ENCODE measurements around the gene UBE2I. TPM values are rescaled to one million over a fixed set of nuclear protein-coding genes. Genes with fewer than 3 reads are reported as not detected.

UBE2I gene
- total RNA-seq, 1 experiment from 2014 or later: 69.5 TPM

DNA sequence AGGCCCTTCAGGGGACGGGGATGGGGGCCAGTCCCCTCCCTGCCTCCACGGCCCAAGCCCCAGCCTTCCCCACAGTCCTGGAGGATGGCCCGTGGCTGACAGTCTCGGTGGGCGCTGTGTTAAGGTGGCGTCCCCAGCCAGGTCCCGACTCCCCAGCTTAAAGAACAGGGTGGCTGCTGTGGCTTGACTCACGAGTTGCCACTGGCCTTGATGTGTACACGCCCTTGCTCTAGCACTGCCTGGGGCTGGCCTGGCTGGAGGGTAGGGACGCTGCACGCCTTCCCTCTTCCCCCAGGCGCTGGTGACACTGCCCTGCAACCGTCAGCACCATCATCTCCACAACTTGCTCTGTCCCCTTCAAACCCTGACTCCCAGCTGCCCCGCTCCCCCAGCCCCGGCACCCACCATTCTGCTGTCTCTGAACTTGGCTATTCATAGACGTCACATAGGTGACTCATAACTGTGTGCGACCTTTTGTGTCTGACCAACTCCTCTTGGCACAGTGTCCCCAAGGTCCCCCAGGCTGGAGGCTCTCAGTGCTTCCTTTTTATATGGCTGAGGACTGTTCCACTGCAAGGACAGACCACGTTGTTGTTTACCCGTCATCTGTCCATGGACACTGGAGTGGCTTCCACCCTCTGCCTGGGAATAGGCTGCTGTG lies 48.6 kb downstream of the UBE2I start:
- no peak for DNase-seq (ENCODE audit: low read depth)

DNA sequence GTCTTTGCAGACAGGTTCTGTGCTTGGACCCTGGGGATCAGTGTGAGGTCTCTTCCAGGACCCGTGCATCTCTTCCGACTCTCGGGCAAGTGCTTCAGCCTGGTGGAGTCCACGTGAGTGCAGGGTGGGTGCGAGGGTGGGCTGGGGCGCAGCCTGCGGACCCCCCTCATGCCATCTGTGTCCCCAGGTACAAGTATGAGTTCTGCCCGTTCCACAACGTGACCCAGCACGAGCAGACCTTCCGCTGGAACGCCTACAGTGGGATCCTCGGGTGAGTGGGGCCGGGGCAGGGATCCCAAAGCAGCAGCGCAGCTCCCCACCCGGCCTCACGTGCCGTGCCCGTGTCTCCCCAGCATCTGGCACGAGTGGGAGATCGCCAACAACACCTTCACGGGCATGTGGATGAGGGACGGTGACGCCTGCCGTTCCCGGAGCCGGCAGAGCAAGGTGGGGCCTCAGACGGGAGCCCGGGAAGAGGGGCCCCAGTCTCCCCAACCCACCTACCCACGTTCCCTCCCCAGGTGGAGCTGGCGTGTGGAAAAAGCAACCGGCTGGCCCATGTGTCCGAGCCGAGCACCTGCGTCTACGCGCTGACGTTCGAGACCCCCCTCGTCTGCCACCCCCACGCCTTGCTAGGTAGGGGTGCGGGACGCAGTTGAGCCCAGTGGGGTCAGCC lies 52.4 kb downstream of the UBE2I start:
- DNase-seq (ENCODE audit: low read depth): no peak

DNA sequence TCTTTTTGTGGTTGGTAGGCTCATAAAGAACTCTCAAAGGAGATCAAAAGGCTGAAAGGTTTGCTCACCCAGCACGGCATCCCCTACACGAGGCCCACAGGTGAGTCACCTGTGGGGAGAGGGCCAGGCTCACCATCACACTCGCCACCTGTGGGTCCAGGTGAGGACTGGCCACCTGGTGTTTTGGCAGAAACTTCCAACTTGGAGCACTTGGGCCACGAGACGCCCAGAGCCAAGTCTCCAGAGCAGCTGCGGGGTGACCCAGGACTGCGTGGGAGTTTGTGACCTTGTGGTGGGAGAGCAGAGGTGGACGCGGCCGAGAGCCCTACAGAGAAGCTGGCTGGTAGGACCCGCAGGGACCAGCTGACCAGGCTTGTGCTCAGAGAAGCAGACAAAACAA lies 53.4 kb downstream of the UBE2I start:
- no peak for DNase-seq (ENCODE audit: low read depth)

DNA sequence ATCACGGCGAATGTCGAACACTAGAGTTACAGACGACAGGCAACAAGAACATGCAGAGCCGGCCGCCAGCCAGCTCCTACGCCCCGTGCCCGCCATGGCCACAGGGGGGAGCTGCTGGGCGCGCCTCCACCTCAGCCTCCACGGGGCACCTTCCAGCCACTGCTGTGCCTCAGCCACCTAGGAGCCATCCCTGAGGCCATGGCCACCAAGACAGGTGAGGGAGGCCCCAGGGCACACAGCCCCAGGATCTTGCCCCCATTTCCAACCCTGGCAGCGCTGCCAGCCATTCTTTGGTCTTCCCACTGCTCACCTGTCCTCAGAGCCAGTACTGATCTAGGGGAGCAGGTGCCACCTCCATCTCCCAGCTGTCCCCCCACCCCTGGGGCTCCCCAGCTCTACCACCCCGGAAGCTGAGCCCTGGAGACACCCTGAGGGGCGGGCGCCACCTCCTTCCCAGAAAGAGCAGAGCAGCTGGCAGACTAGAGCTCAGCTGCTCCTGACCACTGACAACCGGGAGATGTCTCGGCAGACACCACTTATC lies 54.1 kb downstream of the UBE2I start:
- peak; percentile 51 for DNase-seq (ENCODE audit: low read depth)

DNA sequence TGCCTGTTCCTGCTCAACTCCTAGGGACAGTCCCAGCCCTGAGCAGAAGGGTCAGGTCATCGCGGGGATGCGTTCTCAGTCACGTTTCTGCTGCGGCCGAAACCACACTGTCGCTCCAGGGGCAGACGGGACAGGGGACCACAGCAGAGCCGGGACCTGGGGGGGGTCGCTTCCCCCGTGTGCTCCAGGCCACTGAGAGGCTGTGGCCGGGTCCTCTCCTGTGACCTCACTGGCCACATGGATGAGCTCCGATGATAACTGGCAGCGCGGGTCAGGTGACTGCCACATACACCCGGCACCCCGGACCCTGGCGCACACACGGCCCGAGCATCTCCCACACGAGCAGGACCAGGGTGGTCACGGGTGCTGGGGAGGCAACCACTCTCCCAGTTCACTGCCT lies 55.1 kb downstream of the UBE2I start:
- DNase-seq (ENCODE audit: low read depth): no peak

DNA sequence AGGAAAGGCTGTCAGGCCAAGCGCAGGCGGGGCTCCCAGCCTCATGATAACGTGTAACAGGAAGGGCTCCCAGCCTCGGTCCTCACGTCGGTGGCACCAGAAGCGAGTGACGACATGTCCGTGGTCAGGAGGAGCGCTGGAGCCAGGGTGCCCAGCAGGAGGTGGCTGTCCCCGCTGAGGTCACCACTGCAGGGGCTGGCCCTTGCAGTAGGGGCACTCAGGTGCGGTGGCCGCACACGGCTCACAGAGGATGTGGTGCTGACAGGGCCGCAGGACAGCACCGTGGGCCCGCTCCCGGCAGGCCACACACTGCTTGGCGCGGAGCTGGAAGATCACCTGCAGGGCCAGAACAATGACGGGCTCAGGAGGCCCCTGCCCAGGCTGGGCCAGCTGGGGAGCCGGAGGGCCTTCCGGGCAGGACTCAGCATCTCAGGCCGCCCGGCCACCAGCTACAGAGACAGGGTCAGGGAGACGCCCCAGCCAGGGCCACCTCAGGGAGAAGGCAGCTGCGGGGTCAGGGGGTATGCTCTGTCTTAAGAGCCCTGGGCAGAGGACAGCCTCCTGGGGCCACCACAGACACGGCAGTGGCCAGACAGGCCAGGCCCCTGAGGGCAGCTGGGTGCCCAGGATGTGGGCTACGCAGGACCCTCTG lies 56.8 kb downstream of the UBE2I start:
- DNase-seq (ENCODE audit: low read depth): no peak

DNA sequence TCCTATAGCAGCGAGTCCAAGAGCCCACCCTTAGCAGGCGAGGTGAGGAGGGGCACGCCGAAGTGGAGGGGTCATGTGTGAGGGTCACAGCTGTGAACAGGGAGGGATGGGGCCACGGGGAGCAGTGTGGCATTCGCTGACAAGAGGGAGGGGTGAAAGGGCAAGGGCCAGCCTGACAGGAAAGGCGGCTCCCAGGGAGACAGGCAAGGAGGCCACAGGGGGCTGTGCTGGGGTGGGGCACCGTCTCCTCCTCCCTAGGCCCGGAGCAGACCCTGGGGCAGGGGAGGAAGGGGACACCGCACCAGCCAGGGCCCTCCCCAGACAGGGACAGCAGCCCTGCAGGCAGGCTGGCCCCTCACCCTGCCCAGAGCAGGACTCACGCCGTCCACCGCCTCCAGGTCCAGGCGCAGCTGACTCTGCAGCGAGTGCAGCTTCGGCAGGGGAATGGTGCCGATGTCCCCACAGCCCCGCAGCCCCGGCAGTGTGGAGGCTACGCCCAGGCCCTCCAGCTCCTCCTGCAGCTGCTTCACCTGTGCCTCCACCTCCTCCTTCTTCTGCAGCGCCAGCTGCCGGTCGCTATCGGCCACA lies 57.4 kb downstream of the UBE2I start:
- DNase-seq (ENCODE audit: low read depth): no peak

DNA sequence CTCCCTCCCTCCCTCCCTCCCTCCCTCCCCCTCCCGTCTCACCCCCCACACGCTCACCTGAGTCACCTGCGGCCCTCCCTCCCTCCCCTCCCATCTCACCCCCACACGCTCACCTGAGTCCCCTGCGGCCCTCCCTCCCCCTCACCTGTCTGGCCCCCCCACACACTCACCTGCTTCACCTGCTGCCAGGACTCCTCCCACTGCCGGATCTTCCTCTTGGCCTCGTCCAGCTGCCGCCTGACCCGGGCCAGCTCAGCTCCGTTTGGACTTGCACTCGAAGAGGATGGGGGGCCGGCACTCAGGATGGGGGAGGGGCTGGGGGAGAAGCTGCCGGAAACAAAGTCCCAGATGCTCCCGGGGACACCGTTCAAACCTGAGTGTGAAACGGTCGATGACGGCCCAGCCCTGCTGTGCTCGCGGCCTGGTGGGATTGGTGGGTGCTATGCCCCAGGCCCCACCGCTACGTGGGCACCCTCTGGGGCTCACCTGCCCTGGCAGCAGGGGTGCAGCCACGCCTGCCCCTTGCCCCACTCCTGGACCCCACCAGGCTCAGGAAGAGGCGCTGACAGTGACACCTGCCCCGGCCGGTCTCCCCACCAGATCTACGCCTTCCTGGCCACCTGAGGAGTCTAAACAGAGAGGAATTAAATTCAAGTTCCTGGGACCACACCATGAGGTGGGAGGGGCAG lies 58.2 kb downstream of the UBE2I start:
- no peak for DNase-seq (ENCODE audit: low read depth)

DNA sequence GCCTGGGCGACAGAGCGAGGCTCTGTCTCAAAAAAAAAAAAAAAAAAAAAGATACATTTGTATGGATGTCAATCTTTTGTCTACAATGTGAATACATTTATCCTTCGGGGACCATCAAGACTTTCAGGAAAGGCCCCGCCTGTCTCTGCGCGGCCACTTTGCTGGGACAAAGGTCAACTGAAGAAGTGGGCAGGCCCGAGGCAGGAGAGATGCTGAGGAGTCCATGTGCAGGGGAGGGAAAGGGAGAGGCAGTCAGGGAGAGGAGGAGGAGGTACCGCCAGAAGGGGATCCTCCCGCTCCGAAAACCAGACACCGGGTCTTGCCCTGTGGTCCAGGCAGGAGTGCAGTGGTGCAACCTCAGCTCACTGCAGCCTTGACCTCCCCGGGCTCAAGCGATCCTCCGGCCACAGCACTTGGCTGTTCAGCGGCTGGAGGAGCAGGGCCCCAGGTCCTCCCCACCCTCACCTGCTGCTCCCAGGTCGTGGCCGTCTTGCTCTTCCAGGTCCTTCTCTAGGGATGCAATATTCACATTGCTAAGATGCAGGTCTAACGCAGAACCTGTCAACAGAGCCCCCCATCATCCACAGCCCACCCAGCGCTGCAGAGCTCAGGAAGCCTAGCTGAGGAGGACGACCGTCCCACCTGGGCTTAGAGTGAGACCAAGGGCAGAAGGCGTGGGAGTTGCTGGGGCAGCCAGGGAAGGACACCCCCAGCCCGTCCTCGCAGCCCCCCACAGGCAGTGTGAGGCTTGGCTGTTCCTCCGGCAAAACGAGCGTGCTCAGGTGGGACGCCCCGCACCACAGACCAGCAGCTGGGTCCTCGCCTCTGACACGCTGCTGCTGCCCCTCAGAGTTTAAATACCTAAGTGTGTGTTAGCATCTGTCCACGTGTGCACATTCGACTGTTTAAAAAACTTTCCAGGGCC lies 61.9 kb downstream of the UBE2I start:
- DNase-seq (ENCODE audit: low read depth): no peak

DNA sequence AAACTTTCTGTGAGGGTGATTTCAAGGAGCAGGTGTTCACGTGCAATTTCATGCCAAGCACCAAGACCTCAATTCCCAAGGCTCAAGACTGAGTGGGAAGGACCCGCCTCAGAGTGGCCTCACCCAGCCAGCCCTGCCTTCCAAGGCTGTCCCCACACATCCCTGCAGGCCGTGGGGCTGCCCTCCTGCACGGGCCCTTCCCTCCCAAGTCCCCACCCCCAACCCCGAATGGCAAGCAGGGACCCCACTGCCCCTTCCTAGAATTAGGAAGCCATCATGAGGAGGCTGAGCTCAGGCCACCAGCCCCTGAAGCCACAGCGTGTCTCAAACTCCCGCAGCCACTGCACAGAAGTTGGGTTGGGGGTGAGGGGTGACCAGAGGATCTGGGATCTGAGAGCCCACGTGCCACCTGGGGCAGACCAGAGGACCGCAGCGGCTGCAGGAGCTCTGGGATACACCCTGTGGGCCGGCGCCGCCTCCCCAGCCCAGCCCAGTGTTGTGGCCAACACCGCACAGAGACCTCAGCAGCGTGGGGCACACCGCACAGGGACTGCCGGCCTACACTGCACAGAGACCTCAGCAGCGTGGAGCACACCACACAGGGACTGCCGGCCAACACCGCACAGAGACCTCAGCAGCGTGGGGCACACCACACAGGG lies 63.0 kb downstream of the UBE2I start:
- no peak for DNase-seq (ENCODE audit: low read depth)

DNA sequence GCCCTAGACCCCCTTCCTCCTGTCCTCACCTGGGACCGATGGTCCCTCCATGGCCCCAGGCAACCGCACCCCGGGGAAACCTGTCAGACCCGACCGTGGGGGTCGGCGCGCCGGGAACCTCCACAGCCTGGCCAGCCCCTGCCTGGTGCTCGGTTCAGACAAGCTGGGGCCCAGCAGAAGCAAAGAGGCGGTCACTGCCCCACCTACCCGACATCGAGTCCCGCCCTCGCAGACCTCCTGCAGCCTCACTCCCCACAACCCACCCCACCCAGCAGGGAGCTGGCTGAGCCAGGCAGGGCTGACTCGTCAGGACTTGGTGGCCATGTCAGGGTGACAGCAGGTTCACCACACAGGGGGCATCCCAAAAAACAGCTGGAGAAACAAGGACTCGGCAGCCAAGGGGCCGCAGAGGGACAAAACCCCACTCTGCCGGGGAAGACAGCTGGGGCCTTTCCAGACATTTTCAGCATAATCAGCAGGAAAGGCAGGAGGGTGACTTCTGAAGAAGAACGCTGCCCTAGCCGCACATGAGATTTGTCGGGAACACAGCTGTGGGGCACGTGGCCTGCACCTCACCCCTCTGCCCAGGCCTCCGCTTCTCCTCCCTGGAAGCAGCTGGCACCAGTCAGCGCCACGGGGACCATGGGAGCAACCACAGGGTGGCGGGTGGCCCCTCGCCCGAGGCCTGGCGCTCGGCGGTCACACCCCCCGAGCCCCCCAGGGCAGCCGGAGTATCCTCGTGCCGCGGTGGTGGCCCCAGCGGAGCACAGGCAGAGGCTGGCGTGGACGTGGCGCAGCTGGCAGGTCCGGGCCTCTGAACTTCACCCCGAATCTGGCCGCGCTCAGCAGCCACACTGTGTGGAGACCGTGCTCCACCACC lies 65.2 kb downstream of the UBE2I start:
- DNase-seq (ENCODE audit: low read depth): no peak

DNA sequence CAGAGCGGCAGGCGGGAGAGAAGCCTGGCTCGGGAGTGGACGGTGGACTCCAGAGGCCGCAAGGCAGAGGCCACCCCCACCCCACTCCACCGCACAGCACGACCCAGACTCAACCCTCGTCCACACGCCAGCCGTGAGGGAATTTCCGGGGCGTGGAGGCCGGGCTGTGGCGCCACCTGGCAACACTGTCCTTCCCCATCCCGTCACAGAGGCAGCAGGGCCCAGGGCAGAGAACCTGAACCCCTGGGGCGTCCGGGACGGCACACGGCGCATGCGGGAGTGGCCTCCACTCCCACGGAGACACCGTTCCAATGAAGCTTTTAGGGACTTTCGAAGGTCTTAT lies 65.8 kb downstream of the UBE2I start:
- no peak for DNase-seq (ENCODE audit: low read depth)

DNA sequence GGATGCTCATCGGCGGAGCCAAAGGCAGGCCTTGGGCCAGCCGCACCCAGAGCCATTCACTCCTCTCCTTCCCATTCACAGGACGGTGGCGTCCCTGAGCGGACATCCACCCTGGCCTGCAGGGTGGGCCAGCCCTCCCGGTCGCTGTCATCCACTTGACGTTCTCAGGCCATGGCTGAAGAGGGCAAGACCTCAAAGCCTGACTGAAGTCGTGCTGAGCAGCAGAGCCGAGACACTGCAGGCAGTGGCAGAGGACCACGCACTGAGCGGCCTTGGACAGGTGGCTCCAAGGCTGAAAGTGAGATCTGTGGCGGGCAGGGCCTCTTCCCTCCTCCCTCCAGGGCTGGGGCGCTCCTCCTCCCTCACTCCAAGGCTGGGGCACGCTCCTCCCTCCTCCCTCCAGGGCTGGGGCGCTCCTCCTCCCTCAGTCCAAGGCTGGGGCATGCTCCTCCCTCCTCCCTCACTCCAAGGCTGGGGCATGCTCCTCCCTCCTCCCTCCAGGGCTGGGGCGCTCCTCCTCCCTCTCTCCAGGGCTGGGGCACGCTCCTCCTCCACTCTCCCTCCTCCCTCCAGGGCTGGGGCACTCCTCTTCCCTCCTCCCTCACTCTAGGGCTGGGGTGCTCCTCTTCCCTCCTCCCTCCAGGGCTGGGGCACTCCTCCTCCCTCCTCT lies 66.4 kb downstream of the UBE2I start:
- no peak for DNase-seq (ENCODE audit: low read depth)

Other genes with a start within 250 kb of the UBE2I start
- gene SSTR5, start 236.9 kb upstream of the UBE2I start, total RNA-seq (2014; rRNA removed; shearing (Covaris generic)): not detected in 2 replicates
- gene C1QTNF8, start 213.4 kb upstream of the UBE2I start, total RNA-seq (2014; rRNA removed; shearing (Covaris generic)): not detected in 2 replicates
- gene CACNA1H, start 156.5 kb upstream of the UBE2I start, total RNA-seq (2014; rRNA removed; shearing (Covaris generic)): 0.06 and 0.80 TPM in 2 replicates
- gene TPSG1, start 84.4 kb upstream of the UBE2I start, total RNA-seq (2014; rRNA removed; shearing (Covaris generic)): 0.23 TPM in 1 of 2 replicates, not detected in the other
- gene TPSB2, start 79.5 kb upstream of the UBE2I start, total RNA-seq (2014; rRNA removed; shearing (Covaris generic)): not detected in 2 replicates
- gene TPSAB1, start 68.9 kb upstream of the UBE2I start, total RNA-seq (2014; rRNA removed; shearing (Covaris generic)): not detected in 2 replicates
- not detected in 2 replicates for gene TPSD1, start 53.6 kb upstream of the UBE2I start, total RNA-seq (2014; rRNA removed; shearing (Covaris generic))
- gene BAIAP3, start 24.0 kb downstream of the UBE2I start, total RNA-seq (2014; rRNA removed; shearing (Covaris generic)): 0.11 and 1.2 TPM in 2 replicates
- gene TSR3, start 42.2 kb downstream of the UBE2I start, total RNA-seq (2014; rRNA removed; shearing (Covaris generic)): 95.5 and 103 TPM in 2 replicates
- gene GNPTG, start 42.3 kb downstream of the UBE2I start, total RNA-seq (2014; rRNA removed; shearing (Covaris generic)): 10.8 and 15.9 TPM in 2 replicates
- gene UNKL, start 105.1 kb downstream of the UBE2I start, total RNA-seq (2014; rRNA removed; shearing (Covaris generic)): 12.1 and 13.7 TPM in 2 replicates
- 21.7 and 25.8 TPM in 2 replicates for gene UQCC4, start 111.1 kb downstream of the UBE2I start, total RNA-seq (2014; rRNA removed; shearing (Covaris generic))
- gene PERCC1, start 121.4 kb downstream of the UBE2I start, total RNA-seq (2014; rRNA removed; shearing (Covaris generic)): not detected in 2 replicates
- gene CCDC154, start 134.9 kb downstream of the UBE2I start, total RNA-seq (2014; rRNA removed; shearing (Covaris generic)): not detected in 2 replicates
- 15.6 and 28.2 TPM in 2 replicates for gene CLCN7, start 165.4 kb downstream of the UBE2I start, total RNA-seq (2014; rRNA removed; shearing (Covaris generic))
- not detected in 2 replicates for gene PTX4, start 179.3 kb downstream of the UBE2I start, total RNA-seq (2014; rRNA removed; shearing (Covaris generic))
- 19.9 and 44.0 TPM in 2 replicates for gene TELO2, start 183.7 kb downstream of the UBE2I start, total RNA-seq (2014; rRNA removed; shearing (Covaris generic))
- gene TMEM204, start 224.0 kb downstream of the UBE2I start, total RNA-seq (2014; rRNA removed; shearing (Covaris generic)): 1.1 TPM in 1 of 2 replicates, not detected in the other

Data from Daoy (cell line).